ENCODE data around the gene BRINP3. TPM values are rescaled to one million over a fixed set of nuclear protein-coding genes. Genes with fewer than 3 reads are reported as not detected.

The BRINP3 gene
- total and polyA plus RNA-seq, 2 experiments from 2014 or later, result not detected

DNA sequence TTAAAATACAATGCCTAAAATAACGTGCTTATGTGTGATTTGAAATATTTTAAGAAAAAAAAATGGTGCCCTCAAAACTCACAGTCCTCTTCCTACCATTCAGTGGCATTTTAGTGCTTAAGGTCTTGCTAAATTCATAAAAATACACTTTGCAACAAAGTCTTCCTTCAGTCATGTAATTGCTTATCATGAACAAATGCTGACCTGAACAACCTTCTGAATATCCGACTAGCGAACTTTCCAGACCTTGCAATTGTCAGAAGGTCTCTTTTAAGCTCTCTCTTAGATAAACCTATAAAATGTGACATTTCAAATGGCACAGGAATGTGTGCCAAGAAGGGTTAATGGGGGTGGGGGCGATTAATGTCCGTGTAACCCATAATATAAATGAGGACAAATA is 858 bp downstream of the BRINP3 start:
- no peaks in the 10 kb centered on the region for H3K36me3 Mint-ChIP-seq (ENCODE audit: low read depth)
- peaks cover 36% of the 10 kb centered on the region for H3K27me3 Mint-ChIP-seq (ENCODE audit: insufficient read depth, low read depth, poor library complexity)
- no peaks in the 10 kb centered on the region for H3K9me2 ChIP-seq (ENCODE audit: insufficient read depth)
- no peaks in the 10 kb centered on the region for H3F3A ChIP-seq (replicated peaks; ENCODE audit: low read depth)
- DNase-seq (ENCODE audit: low spot score) (no peak), ATAC-seq (no peak)
- no peaks in the 10 kb centered on the region for H3K79me2 ChIP-seq (replicated peaks; ENCODE audit: insufficient read depth)
- H3K36me3 ChIP-seq (ENCODE audit: insufficient read depth), result no peaks in the 10 kb centered on the region
- H3K9me3 Mint-ChIP-seq, result no peaks in the 10 kb centered on the region
- H3K27me3 ChIP-seq (ENCODE audit: insufficient read depth), result peaks cover 56% of the 10 kb centered on the region
- peak overlapping the region; percentile 73; the same call in 1 of the 2 replicates for H3K4me2 ChIP-seq
- TF ChIP-seq EZH2 (IDR thresholded peaks at IDR 0.05; ENCODE audit: low read depth, unreplicated experiment) (peak; percentile 14), CTCF (conservative IDR thresholded peaks at IDR 0.05; ENCODE audit: low read depth in 2 of 2) (no peak)
- H2AFZ ChIP-seq, result no peak overlapping the region
- H3K27ac ChIP-seq (ENCODE audit: low read depth), result no peak overlapping the region
- H3K27ac Mint-ChIP-seq, result no peak overlapping the region
- peak overlapping the region; percentile 59; the same call in 1 of the 2 replicates for H3K4me3 ChIP-seq
- peak overlapping the region; percentile 78 for H3K4me3 Mint-ChIP-seq
- peaks cover 41% of the 10 kb centered on the region for H3K4me1 Mint-ChIP-seq
- H4K20me1 ChIP-seq (replicated peaks; ENCODE audit: insufficient read depth), result no peaks in the 10 kb centered on the region
- H3K4me1 ChIP-seq (ENCODE audit: insufficient read depth), result peaks cover 37% of the 10 kb centered on the region

- H3K4me3 ChIP-seq, result peak overlapping the region; percentile 59
- Mint-ChIP-seq H3K9me3 (no peaks in the 10 kb centered on the region), H3K4me3 (peak overlapping the region; percentile 78), H3K27me3 (ENCODE audit: insufficient read depth, low read depth, poor library complexity) (peaks cover 36% of the 10 kb centered on the region), H3K36me3 (ENCODE audit: low read depth) (no peaks in the 10 kb centered on the region), H3K4me1 (peaks cover 41% of the 10 kb centered on the region), H3K27ac (no peak overlapping the region)
- no peak overlapping the region for H2AFZ ChIP-seq
- H4K20me1 ChIP-seq (replicated peaks; ENCODE audit: insufficient read depth), result no peaks in the 10 kb centered on the region
- peak overlapping the region; percentile 89 for H3K4me2 ChIP-seq
- DNase-seq (ENCODE audit: low spot score), result no peak
- peaks cover 37% of the 10 kb centered on the region for H3K4me1 ChIP-seq (ENCODE audit: insufficient read depth)
- no peaks in the 10 kb centered on the region for H3F3A ChIP-seq (replicated peaks; ENCODE audit: low read depth)
- peaks cover 56% of the 10 kb centered on the region for H3K27me3 ChIP-seq (ENCODE audit: insufficient read depth)
- H3K36me3 ChIP-seq (ENCODE audit: insufficient read depth), result no peaks in the 10 kb centered on the region
- no peak for ATAC-seq
- no peak overlapping the region for H3K27ac ChIP-seq (ENCODE audit: low read depth)
- H3K79me2 ChIP-seq (replicated peaks; ENCODE audit: insufficient read depth), result no peaks in the 10 kb centered on the region
- H3K9me2 ChIP-seq (ENCODE audit: insufficient read depth), result no peaks in the 10 kb centered on the region
- TF ChIP-seq ZNF331 (CRISPR knock-in tag; IDR thresholded peaks at IDR 0.05; ENCODE audit: low read depth) (no peak), EZH2 (IDR thresholded peaks at IDR 0.05; ENCODE audit: low read depth, unreplicated experiment) (no peak), NANOG (IDR thresholded peaks at IDR 0.05; ENCODE audit: borderline replicate concordance) (no peak), STAT1 (IDR thresholded peaks at IDR 0.05; ENCODE audit: unreplicated experiment) (no peak), CREB1 (CRISPR knock-in tag; IDR thresholded peaks at IDR 0.05; ENCODE audit: low read depth) (no peak), CTCF (conservative IDR thresholded peaks at IDR 0.05; ENCODE audit: low read depth in 2 of 2) (no peak), JUNB (IDR thresholded peaks at IDR 0.05; ENCODE audit: unreplicated experiment) (no peak)
- TF ChIP-seq, protein P1, sequence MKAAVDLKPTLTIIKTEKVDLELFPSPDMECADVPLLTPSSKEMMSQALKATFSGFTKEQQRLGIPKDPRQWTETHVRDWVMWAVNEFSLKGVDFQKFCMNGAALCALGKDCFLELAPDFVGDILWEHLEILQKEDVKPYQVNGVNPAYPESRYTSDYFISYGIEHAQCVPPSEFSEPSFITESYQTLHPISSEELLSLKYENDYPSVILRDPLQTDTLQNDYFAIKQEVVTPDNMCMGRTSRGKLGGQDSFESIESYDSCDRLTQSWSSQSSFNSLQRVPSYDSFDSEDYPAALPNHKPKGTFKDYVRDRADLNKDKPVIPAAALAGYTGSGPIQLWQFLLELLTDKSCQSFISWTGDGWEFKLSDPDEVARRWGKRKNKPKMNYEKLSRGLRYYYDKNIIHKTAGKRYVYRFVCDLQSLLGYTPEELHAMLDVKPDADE (IDR thresholded peaks at IDR 0.05), result no peak
- TF ChIP-seq, protein P2, sequence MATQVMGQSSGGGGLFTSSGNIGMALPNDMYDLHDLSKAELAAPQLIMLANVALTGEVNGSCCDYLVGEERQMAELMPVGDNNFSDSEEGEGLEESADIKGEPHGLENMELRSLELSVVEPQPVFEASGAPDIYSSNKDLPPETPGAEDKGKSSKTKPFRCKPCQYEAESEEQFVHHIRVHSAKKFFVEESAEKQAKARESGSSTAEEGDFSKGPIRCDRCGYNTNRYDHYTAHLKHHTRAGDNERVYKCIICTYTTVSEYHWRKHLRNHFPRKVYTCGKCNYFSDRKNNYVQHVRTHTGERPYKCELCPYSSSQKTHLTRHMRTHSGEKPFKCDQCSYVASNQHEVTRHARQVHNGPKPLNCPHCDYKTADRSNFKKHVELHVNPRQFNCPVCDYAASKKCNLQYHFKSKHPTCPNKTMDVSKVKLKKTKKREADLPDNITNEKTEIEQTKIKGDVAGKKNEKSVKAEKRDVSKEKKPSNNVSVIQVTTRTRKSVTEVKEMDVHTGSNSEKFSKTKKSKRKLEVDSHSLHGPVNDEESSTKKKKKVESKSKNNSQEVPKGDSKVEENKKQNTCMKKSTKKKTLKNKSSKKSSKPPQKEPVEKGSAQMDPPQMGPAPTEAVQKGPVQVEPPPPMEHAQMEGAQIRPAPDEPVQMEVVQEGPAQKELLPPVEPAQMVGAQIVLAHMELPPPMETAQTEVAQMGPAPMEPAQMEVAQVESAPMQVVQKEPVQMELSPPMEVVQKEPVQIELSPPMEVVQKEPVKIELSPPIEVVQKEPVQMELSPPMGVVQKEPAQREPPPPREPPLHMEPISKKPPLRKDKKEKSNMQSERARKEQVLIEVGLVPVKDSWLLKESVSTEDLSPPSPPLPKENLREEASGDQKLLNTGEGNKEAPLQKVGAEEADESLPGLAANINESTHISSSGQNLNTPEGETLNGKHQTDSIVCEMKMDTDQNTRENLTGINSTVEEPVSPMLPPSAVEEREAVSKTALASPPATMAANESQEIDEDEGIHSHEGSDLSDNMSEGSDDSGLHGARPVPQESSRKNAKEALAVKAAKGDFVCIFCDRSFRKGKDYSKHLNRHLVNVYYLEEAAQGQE (IDR thresholded peaks at IDR 0.05; ENCODE audit: unreplicated experiment), result no peak
These were observed 1.3 kb downstream of the BRINP3 start for GRCh38 chr1:190476321-190476720.
